ENCODE measurements around the gene CRYBB3.

- TF ChIP-seq CTCF (conservative IDR thresholded peaks at IDR 0.05 in 1 of 2, IDR thresholded peaks at IDR 0.05 in 1 of 2; ENCODE audit: extremely low read depth in 1 of 2, insufficient read depth in 1 of 2, low read depth in 1 of 2, low read length in 2 of 2) = no peak
- no peak for TF ChIP-seq EZH2 (IDR thresholded peaks at IDR 0.05; ENCODE audit: borderline replicate concordance, low read length)
These were observed 22.9 kb upstream of the CRYBB3 start for GRCh38 chr22:25176799-25177198.
